Kidney (tissue), 14 donors: ENCODE data around the gene CCDC187. TPM values are rescaled to one million over a fixed set of nuclear protein-coding genes. Genes with fewer than 3 reads are reported as not detected.

ENCODE experiments used
- DNase-seq, 5 donors: peaks; one replicate each; pipeline ENCODE4 v3.0.0-alpha.2; 2013 to 2020
- FAIRE-seq: peaks from 2 replicates; lab custom pipeline; 2012; peaks lifted over from hg19 to GRCh38; lab: Jason Lieb, UNC
- H3K27ac ChIP-seq, 2 donors: one replicate each; pipeline ENCODE4 v1.7.0; 2013; ENCODE audit warnings: low read depth in 2 of 2, low read length in 2 of 2, inconsistent platforms in 1 of 2
- H3K27me3 ChIP-seq: one replicate; pipeline ENCODE4 v1.7.1; 2013; ENCODE audit warnings: low read length, inconsistent platforms; ENCODE audit not compliant: control insufficient read depth, insufficient read depth
- H3K36me3 ChIP-seq, 3 donors: one replicate each; pipeline versions ENCODE4 v1.7.0 to v1.7.1; 2013; ENCODE audit warnings: low read length in 3 of 3, control low read depth in 1 of 3, inconsistent platforms in 1 of 3; ENCODE audit not compliant: insufficient read depth in 3 of 3, control insufficient read depth in 2 of 3
- H3K4me1 ChIP-seq, 3 donors: one replicate each; pipeline versions ENCODE4 v1.7.0 to v1.7.1; 2013; ENCODE audit warnings: low read length in 3 of 3, inconsistent platforms in 1 of 3, low read depth in 1 of 3; ENCODE audit not compliant: control insufficient read depth in 2 of 3, insufficient read depth in 2 of 3
- H3K4me3 ChIP-seq, 3 donors: one replicate each; pipeline versions ENCODE4 v1.7.0 to v1.8.1; 2013; ENCODE audit warnings: low read length in 3 of 3, control low read depth in 1 of 3, inconsistent platforms in 1 of 3
- H3K9ac ChIP-seq, 3 donors: one replicate each; pipeline versions ENCODE4 v1.7.0 to v1.7.1; 2013; ENCODE audit warnings: low read length in 3 of 3, control low read depth in 1 of 3, inconsistent platforms in 1 of 3
- H3K9me3 ChIP-seq, 3 donors: one replicate each; pipeline versions ENCODE4 v1.7.0 to v1.7.1; 2013; ENCODE audit warnings: low read length in 3 of 3, control low read depth in 1 of 3, inconsistent platforms in 1 of 3; ENCODE audit not compliant: control insufficient read depth in 2 of 3, insufficient read depth in 1 of 3
- intact Hi-C: fragments of 100-400 bp; cut with DNase I; formaldehyde crosslinking; loops from one replicate; pipeline ENCODE4 v1.11.1; 2022
- polyA plus RNA-seq: library from polyadenylated mRNA; stranded (reverse); fragments of 350-450 nt; fragmentation: Illumina TruSeq; extraction: RNeasy Lipid Tissue Mini Kit (QIAGEN cat#74804); gene quantifications from one replicate; pipeline ENCODE4 v1.2.3, GENCODE V29; 2014; ENCODE audit warnings: low read depth, low replicate concordance; ENCODE audit not compliant: insufficient read depth
- total RNA-seq: library from RNA; stranded (reverse); fragmentation: NEBNext Ultra II Directional; extraction: Animal tissue kit (Norgen Biotek cat#: 25700); gene quantifications from one replicate; pipeline ENCODE4 v1.2.1, GENCODE V29; 2021
- TF ChIP-seq, protein P1 (sequence below): IDR thresholded peaks from 3 replicates; pipeline ENCODE4 v1.5.1; 2012; ENCODE audit warnings: mild to moderate bottlenecking, moderate library complexity, borderline replicate concordance; ENCODE audit not compliant: insufficient read depth; ENCODE audit errors: extremely low read depth
- donor health status: control.
- donor health status: control.
- donor health status: control.
- donor health status: control.
- donor health status: control.
- donor health status: DM: yes; HTN: yes; CAD: no.
- donor health status: Normal renal cell carcinoma (clear cell type).

CCDC187 gene
- total and polyA plus RNA-seq, 2 donors from 2014 or later, result 0.84 to 2.3 TPM

DNA sequence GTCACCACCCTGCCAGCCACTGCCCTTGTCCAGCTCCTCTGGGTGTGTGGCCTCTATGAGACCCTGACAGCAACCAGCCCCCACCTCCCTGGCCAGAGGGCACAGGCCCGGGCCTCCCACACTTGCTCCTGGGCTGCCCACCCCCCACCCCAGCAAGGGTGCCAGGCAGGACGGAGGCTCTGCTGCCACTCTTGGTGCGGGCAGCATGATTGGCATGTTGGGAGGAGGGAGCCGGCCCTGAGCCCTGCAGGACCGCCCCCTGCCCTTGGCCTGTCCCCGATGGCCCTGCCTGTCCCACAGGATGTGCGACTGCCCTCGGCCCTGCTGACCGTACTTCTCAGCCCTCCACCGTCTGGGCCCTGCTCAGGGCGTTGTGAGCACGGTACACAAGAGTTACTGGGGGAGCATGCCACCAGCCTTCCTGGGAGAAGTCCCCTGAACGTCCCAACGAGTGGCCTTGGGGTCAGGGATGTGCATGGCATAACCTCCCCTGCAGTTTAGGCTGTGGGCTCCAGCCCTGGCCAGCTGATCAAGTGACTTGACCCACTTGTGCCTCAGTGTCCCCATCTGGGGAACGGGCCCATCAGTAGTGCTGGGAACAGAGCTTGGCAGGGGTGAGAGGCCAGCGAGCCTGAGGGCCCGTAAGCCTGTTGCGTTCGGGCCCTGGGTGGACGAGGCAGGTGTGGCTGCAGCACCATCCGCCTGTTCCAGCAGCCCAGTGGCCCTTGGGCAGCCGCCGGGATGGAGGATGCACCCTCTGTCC lies 39.4 kb upstream of the CCDC187 start:
- H3K9me3 ChIP-seq, result no peaks in the 10 kb centered on the region
- H3K27ac ChIP-seq, result no peak overlapping the region
- TF ChIP-seq, protein P1, sequence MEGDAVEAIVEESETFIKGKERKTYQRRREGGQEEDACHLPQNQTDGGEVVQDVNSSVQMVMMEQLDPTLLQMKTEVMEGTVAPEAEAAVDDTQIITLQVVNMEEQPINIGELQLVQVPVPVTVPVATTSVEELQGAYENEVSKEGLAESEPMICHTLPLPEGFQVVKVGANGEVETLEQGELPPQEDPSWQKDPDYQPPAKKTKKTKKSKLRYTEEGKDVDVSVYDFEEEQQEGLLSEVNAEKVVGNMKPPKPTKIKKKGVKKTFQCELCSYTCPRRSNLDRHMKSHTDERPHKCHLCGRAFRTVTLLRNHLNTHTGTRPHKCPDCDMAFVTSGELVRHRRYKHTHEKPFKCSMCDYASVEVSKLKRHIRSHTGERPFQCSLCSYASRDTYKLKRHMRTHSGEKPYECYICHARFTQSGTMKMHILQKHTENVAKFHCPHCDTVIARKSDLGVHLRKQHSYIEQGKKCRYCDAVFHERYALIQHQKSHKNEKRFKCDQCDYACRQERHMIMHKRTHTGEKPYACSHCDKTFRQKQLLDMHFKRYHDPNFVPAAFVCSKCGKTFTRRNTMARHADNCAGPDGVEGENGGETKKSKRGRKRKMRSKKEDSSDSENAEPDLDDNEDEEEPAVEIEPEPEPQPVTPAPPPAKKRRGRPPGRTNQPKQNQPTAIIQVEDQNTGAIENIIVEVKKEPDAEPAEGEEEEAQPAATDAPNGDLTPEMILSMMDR, result no peak
- intact Hi-C loops, result no loop called here
- H3K4me1 ChIP-seq, result peaks cover 0 to 16% (median 0%) of the 10 kb centered on the region in 3 donors
- DNase-seq, result no peak
- no peaks in the 10 kb centered on the region for H3K27me3 ChIP-seq
- no peak for FAIRE-seq
- H3K36me3 ChIP-seq, result no peaks in the 10 kb centered on the region
- peak overlapping the region in 1 of 3 donors; percentile 34 for H3K9ac ChIP-seq
- peak overlapping the region in 2 of 3 donors; percentile 12 to 44 for H3K4me3 ChIP-seq

DNA sequence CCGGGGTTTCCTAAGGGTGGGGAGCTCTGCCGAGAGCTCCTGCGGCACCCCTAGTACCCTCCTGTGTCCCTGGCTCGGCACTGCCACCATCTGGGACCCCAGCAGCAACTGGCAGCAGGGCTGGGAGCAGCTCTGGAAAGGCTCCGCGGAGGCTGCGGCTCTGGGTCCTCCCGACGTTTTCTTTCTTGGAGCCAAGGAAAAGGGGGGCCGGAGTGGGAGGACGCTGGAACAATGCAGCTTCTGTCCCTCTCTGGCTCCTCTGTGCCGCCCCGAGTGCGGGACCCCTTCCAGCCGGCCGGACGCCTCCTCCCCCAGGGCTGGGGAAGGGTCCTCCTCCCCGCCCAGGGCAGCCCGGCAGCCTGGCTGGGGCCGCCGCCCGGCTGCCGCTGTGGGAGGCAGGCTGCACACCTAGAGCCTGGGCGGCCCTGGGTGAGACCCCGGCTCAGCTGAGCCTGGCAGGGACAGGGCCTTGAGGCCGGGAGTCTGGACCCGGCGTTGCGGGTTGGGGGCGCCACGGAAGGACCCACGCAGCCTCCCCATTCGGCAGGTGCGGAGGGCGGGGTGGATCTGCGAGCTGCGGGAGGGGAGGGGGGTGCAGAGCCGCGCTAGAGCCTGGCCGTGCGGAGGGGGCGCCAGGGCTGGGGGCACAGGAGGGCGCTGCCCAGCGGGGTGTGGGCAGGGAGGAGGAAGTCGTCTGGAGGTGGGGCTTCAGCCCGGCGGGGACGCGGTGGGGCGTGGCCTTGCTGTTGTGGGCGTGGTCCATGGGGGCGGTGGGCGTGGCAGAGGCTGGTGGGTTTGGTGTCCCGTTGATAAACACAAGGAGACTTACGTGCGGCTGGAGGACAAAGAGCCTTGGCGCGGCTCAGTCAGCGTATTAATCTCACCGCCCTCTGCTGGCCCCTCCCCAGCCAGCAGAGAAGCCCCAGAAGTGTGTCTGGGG lies 38.6 kb upstream of the CCDC187 start:
- intact Hi-C loops, result no loop called here
- TF ChIP-seq, protein P1, result no peak
- DNase-seq (peak; percentile 91 to 97 (median 91)), FAIRE-seq (no peak)
- Histone ChIP-seq H3K9me3 (no peaks in the 10 kb centered on the region), H3K9ac (peak overlapping the region in 1 of 3 donors; percentile 34), H3K36me3 (no peaks in the 10 kb centered on the region), H3K4me3 (peak overlapping the region in 2 of 3 donors; percentile 12 to 44), H3K27ac (no peak overlapping the region), H3K27me3 (no peaks in the 10 kb centered on the region), H3K4me1 (peaks cover 0 to 16% (median 0%) of the 10 kb centered on the region in 3 donors)

DNA sequence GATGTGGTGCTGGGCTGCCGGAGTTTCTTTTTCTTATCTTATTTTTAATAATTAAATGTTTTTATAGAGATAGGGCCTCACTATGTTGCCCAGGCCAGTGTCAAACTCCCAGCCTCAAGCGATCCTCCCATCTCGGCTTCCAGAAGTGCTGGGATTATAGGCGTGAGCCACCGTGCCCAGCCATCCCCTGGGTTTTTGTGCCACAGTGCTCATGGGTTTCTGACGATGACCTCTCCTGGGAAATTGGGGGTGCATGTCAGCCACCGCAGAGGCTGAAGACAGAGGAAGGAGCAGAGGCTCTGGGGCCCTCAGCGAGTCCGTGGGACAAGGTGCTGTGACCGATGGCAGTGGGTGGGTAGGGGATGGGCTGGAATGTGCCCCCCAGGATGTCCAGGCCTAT lies 37.9 kb upstream of the CCDC187 start:
- no peak overlapping the region for H3K27ac ChIP-seq
- peaks cover 0 to 16% (median 0%) of the 10 kb centered on the region in 3 donors for H3K4me1 ChIP-seq
- H3K9ac ChIP-seq, result no peak overlapping the region
- TF ChIP-seq, protein P1, result no peak
- H3K36me3 ChIP-seq, result no peaks in the 10 kb centered on the region
- intact Hi-C loops, result no loop called here
- no peaks in the 10 kb centered on the region for H3K9me3 ChIP-seq
- no peak for FAIRE-seq
- no peaks in the 10 kb centered on the region for H3K27me3 ChIP-seq
- H3K4me3 ChIP-seq, result no peak overlapping the region
- no peak for DNase-seq
